HEK293 (cell line): ENCODE data around the gene SAE1.

ENCODE experiments used
- EGR2 ChIP-seq: fragments of 450-650 bp; formaldehyde crosslinking; IDR thresholded peaks from 2 replicates; pipeline ENCODE4 v1.5.1; 2016; ENCODE audit warnings: low read depth, missing biosample characterization, missing genetic modification characterization
- PRDM2 ChIP-seq: fragments of 450-650 bp; formaldehyde crosslinking; IDR thresholded peaks from 2 replicates; pipeline ENCODE4 v1.5.1; 2016; ENCODE audit warnings: missing biosample characterization, missing genetic modification characterization, borderline replicate concordance
- SP2 ChIP-seq: fragments of 450-650 bp; formaldehyde crosslinking; IDR thresholded peaks from 2 replicates; pipeline ENCODE4 v1.5.1; 2016; ENCODE audit warnings: missing biosample characterization, missing genetic modification characterization
- ZBTB20 ChIP-seq: fragments of 450-650 bp; formaldehyde crosslinking; IDR thresholded peaks from 2 replicates; pipeline ENCODE4 v1.5.1; 2016; ENCODE audit warnings: missing biosample characterization, missing genetic modification characterization
- ZBTB48 ChIP-seq: fragments of 450-650 bp; formaldehyde crosslinking; IDR thresholded peaks from 2 replicates; pipeline ENCODE4 v1.5.1; 2016; ENCODE audit warnings: missing biosample characterization, missing genetic modification characterization
- ZBTB49 ChIP-seq: fragments of 450-650 bp; formaldehyde crosslinking; IDR thresholded peaks from 2 replicates; pipeline ENCODE4 v1.5.1; 2016; ENCODE audit warnings: missing biosample characterization, missing genetic modification characterization, low read depth
- ZBTB7A ChIP-seq: fragments of 450-650 bp; formaldehyde crosslinking; IDR thresholded peaks from 2 replicates; pipeline ENCODE4 v1.5.1; 2016; ENCODE audit warnings: low read depth, missing biosample characterization, missing genetic modification characterization
- ZBTB8A ChIP-seq: fragments of 450-650 bp; formaldehyde crosslinking; IDR thresholded peaks from 2 replicates; pipeline ENCODE4 v1.5.1; 2016; ENCODE audit warnings: missing biosample characterization, missing genetic modification characterization
- ZNF335 ChIP-seq: fragments of 450-650 bp; formaldehyde crosslinking; conservative IDR thresholded peaks from 2 replicates; pipeline ENCODE4 v1.5.1; 2016; ENCODE audit warnings: missing biosample characterization, missing genetic modification characterization
- ZNF341 ChIP-seq: fragments of 450-650 bp; formaldehyde crosslinking; IDR thresholded peaks from 2 replicates; pipeline ENCODE4; 2016; ENCODE audit warnings: low read depth, missing biosample characterization, missing genetic modification characterization
- ZNF518A ChIP-seq: fragments of 450-650 bp; formaldehyde crosslinking; conservative IDR thresholded peaks from 2 replicates; pipeline ENCODE4 v1.5.1; 2016; ENCODE audit warnings: low read depth, missing biosample characterization, missing genetic modification characterization
- ZNF555 ChIP-seq: fragments of 450-650 bp; formaldehyde crosslinking; conservative IDR thresholded peaks from 2 replicates; pipeline ENCODE4 v1.5.1; 2017; ENCODE audit warnings: missing biosample characterization, mild to moderate bottlenecking, missing genetic modification characterization, inconsistent platforms
- ZNF558 ChIP-seq: fragments of 450-650 bp; formaldehyde crosslinking; IDR thresholded peaks from 2 replicates; pipeline ENCODE4 v1.5.1; 2016; ENCODE audit warnings: missing biosample characterization, missing genetic modification characterization
- ZNF580 ChIP-seq: fragments of 450-650 bp; formaldehyde crosslinking; IDR thresholded peaks from 2 replicates; pipeline ENCODE4 v1.5.1; 2016; ENCODE audit warnings: missing biosample characterization, missing genetic modification characterization
- ZNF658 ChIP-seq: fragments of 450-650 bp; formaldehyde crosslinking; IDR thresholded peaks from 2 replicates; pipeline ENCODE4; 2016; ENCODE audit warnings: missing biosample characterization, missing genetic modification characterization
- ZNF791 ChIP-seq: fragments of 450-650 bp; formaldehyde crosslinking; IDR thresholded peaks from 2 replicates; pipeline ENCODE4 v1.5.1; 2016; ENCODE audit warnings: missing biosample characterization, missing genetic modification characterization
- ZNF837 ChIP-seq: fragments of 450-650 bp; formaldehyde crosslinking; IDR thresholded peaks from 2 replicates; pipeline ENCODE4 v1.5.1; 2016; ENCODE audit warnings: missing biosample characterization, missing genetic modification characterization
- ZSCAN4 ChIP-seq: fragments of 450-650 bp; formaldehyde crosslinking; IDR thresholded peaks from 2 replicates; pipeline ENCODE4 v1.5.1; 2017; ENCODE audit warnings: missing biosample characterization, missing genetic modification characterization
- TF ChIP-seq, protein P1 (sequence below): fragments of 450-650 bp; formaldehyde crosslinking; IDR thresholded peaks from 2 replicates; pipeline ENCODE4 v1.5.1; 2017; ENCODE audit warnings: missing biosample characterization, missing genetic modification characterization

Gene SAE1

GRCh38 chr19:47227352-47228167, 96.9 kb downstream of the SAE1 start (continued):
- TF ChIP-seq ZBTB49 (no peak), SP2 (tag by site-specific recombination) (peak; percentile 73), EGR2 (tag by site-specific recombination) (peak; percentile 94), ZBTB20 (peak; percentile 44; the same call in 1 of the 2 replicates), ZBTB8A (tag by site-specific recombination) (peak; percentile 91), PRDM2 (tag by site-specific recombination) (no peak), ZNF518A (tag by site-specific recombination) (no peak), ZNF555 (tag by site-specific recombination) (no peak), ZNF580 (tag by site-specific recombination) (peak; percentile 78; the same call in 1 of the 2 replicates), ZSCAN4 (peak; percentile 24; the same call in 1 of the 2 replicates), ZNF341 (peak; percentile 91), ZNF658 (tag by site-specific recombination) (no peak), ZNF558 (no peak), ZBTB48 (peak; percentile 94), ZNF335 (tag by site-specific recombination) (peak; percentile 74), ZBTB7A (tag by site-specific recombination) (peak; percentile 87), ZNF791 (tag by site-specific recombination) (no peak), ZNF837 (tag by site-specific recombination) (no peak)
- TF ChIP-seq, protein P1, sequence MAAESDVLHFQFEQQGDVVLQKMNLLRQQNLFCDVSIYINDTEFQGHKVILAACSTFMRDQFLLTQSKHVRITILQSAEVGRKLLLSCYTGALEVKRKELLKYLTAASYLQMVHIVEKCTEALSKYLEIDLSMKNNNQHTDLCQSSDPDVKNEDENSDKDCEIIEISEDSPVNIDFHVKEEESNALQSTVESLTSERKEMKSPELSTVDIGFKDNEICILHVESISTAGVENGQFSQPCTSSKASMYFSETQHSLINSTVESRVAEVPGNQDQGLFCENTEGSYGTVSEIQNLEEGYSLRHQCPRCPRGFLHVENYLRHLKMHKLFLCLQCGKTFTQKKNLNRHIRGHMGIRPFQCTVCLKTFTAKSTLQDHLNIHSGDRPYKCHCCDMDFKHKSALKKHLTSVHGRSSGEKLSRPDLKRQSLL (tag by site-specific recombination) = peak; percentile 56; the same call in 1 of the 2 replicates
